HuH-7.5 (cell line): Measurements from ENCODE around the gene TBL2.
"Not testable (repeated sequence)": the region's sequence is repeated elsewhere in the genome, so short reads cannot be mapped to it uniquely, and the experiment has no call there.

Experiments
- DNase-seq: peaks from one replicate; pipeline ENCODE4 v3.0.0; 2011; ENCODE audit warnings: low spot score

TBL2 gene

GRCh38 chr7:73606801-73607691 lies 28.7 kb upstream of the TBL2 start:
- DNase-seq = peak; percentile 74

- DNase-seq = no peak
These were observed 27.3 kb upstream of the TBL2 start for GRCh38 chr7:73605601-73606220.

GRCh38 chr7:73602721-73603651 lies 24.6 kb upstream of the TBL2 start:
- DNase-seq = no peak

DNA sequence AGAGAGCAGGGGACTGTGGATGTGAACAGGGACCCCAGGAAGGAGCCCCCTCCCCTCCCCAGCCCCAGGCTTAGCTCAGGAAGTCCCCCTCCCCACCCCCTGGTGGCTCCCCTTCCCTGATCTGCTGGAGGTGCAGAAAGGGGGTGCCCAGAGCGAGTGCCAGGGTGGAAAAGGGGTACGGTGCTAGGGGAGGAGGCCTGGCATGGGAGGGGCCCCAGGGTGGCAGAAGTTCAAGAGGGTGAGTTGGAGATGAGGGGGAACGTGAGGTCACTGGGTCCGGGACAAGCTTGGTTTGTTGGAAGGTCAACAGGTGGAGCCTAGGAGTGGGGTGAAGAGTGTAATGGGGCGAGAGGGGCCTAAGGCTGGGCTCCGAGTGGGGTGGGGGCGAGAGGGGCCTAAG lies 21.5 kb upstream of the TBL2 start:
- DNase-seq = no peak

DNA sequence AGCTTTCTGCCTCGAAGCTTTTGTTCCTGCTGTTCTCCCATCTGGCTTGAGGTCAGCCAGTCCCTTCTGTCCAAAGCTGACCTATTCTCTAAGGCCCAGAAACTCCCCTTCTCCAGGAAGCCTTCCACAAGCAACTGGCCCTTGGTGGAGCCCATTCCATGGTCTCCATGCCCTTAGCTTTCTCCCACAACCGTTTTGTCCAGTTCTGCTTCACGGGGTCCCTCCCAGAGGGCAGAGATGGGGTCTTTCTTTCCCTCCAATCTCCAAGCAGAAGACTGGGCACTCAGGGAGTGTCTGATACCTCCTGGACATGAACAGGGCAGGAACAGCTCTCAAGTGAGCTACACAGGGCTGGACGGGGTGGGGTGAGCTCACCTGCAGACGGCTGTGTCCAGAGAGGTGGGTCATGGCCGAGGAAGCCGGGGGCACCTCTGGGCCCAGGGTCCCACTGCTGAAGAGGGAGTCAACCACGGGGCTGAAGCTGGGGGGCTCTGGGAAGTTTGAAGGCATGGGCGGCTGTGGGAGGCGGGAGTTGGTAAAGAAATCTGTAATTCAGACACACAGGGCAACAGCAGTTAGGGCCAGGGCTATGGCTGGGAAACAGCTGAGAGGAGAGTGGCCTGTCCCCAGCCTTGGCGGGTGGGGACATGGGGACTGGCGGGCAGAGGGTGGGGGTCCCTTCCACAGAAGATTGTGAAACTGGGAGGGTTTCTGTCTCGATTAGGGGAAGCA lies 20.9 kb upstream of the TBL2 start:
- no peak for DNase-seq

DNA sequence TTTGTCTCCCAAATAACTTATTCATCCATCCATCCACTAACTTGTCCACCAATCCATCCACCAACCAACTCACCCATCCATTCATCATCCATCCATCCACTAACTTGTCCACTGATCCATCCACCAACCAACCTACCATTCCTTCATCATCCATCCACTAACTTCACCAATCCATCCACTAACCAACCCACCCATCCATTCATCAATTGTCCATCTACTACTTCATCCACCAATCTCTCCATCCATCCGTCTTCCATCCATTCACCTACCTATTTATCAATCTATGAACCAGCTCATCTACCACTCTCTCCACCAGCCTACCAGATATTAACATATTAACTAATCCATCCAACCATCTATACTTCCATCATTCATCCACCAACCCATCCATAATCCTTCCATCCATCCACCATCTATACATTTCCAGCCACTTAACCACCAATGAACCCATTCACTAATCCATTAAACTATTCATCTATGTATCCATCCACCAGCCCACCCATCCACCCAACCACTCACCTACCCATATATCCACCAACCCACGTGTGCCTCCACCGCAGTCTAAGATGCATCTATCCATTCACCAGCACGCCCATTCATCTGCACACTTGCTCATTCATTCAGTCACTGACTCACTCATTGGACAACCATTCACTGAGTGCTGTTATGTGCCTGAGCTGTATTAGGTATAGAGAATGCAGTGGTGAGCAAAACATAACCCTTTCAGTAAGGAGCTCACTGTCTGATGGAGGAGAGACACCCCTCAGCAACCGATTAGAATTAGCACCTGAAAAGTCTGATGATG lies 19.8 kb upstream of the TBL2 start:
- DNase-seq = no peak

DNA sequence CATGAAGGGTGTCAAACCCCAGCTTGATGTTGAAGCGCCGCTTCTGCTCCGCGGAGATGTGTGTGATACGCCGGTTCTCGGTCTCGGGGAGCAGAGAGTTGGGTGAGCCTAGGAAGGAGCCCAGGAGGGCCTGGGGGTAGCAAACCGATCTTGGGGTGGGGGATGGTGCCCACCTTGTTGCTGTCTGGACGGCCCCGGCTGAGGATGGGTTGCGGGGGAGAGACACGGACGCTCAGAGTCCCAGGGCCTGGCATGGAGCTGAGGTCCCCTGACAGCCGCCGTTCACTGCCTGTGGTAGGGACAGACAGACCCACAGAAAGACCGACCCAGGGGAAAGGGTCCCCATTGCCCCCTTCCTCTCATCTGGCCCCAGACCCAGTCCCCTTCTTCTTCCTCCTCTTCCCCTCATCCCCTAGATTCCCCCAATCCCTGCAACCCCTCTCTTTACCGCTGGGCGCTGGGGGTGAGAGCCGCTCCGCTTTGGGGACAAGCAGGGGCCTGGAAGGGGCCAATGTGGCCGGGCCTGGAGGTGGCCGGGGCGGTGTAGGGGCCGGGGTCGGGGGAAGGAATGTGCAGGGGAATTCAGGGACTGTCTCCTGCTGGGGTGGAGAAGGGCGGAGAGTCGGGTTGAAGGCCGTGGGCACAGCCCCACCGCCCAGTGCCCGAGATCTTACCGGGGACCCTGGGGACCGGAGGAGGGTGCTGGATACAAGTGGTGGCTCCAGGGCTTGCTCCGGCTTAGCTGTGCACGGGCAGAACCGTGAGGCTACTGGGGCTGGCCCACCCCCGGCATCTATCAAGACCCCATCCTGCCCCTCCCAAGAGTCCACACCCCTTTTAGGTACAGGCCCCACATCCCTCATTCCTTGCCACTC lies 18.0 kb upstream of the TBL2 start:
- no peak for DNase-seq

DNA sequence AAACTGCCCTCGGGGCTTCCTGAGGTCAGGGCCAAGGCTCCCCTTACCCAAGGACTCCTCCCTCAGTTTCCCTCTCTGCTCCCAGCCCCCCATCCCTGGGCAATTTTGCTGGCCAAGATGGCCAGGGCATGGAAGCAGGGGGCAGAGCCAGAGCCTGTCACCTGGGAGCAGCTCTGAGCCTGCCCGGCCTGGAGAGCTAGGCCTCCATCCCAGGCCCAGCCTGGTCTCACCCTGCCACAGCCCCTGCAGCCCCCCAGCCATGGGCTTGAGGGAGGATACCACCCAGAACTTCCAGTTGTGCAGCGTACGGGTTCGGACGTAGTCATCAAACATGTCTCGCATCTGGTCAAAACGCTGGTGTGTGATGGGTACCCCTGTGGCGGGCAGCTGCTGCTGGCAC lies 17.0 kb upstream of the TBL2 start:
- DNase-seq = no peak

DNA sequence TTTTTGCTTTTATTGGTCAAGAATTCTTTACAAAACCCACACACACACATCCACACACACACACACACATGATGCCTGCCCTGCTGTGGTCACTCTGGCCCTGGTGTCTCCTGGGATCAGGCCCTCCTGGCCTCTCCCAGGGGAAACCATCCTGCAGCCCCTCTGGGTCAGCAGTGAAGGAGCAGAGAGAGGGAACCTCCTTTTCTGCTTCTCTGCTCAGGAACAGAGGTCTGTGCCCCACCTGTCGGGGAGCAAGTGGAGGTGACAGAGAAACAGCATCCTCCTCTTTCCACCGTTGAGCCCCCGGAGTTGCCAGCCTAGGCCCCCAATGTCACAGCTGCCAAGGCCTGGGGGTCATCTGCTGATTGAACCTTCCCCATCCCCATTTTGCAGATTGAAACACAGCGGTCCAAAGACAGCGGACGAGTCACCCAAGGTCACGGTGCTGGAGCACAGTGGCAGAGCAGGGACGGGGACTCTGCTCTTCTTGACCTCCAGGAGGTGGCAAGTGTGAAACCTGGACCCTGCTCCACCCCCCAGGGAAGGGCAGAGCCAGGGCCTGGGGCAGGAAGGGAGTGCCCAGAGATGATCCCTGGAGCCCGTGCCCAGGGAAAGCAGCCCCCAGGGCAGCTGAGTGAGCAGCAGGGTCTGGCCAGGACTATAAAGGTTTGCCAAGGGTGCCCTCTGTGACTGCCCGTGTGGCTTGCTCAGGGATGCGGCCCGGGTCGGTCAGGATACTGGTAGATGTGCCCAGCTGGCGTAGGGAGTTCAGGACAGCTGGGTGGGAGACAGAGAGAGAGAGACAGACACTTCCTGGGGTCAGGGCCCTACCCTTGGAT lies 15.0 kb upstream of the TBL2 start:
- no peak for DNase-seq

GRCh38 chr7:73586911-73587310 lies 8.5 kb upstream of the TBL2 start:
- no peak for DNase-seq

DNA sequence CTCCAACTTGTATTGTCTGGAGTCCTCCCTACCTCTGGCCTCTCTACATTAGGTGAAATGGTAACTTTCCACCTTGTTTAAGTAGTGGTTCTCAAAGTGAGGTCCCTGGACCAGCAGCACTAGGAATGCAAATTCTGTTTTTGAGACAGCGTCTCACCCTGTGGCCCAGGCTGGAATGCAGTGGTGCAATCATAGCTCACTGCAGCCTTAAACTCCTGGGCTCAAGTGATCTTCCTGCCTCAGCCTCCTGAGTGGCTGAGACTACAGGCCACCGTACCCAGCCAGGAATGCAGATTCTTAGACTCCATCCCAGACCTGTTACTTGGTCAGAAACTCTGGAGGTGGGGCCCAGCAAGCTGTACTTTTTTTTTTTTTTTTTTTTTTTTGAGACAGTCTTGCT lies 6.8 kb upstream of the TBL2 start:
- DNase-seq = no peak

- DNase-seq = no peak
These were observed 4.4 kb upstream of the TBL2 start for GRCh38 chr7:73582664-73583202.

GRCh38 chr7:73581006-73581405 lies 2.6 kb upstream of the TBL2 start:
- not testable (repeated sequence) for DNase-seq

GRCh38 chr7:73577627-73578341 lies 595 bp downstream of the TBL2 start:
- DNase-seq = no peak

GRCh38 chr7:73573791-73574190 lies 4.6 kb downstream of the TBL2 start:
- DNase-seq = no peak

- DNase-seq = no peak
These were observed 5.1 kb downstream of the TBL2 start for GRCh38 chr7:73573276-73573675.

GRCh38 chr7:73572767-73573186 lies 5.6 kb downstream of the TBL2 start:
- no peak for DNase-seq

DNA sequence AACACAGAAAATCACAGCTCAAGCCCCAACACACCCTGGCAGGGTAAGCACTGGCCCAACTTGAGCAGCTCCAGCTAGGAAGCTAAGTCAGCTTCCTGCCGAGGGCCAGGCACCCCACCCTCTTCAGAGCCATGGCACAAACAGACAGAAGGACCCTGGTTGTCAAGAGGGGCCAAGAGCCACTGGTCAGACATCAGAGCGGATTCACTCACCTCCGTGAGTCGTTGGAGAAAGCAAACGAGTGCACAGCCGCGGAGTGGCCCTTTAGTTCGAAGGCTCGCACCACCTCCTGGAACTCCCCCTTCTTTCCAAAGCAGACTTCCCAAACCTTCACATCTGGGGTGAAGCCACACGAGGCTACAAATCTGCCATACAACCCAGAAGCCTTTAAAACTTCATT lies 7.4 kb downstream of the TBL2 start:
- no peak for DNase-seq
